SK-N-SH treated with all-trans-retinoic acid at 6 μM for 48 hours (cell line): Measurements from ENCODE around the gene TRPV4.

ENCODE experiments used
- ARNTL ChIP-seq: fragments of 450-650 bp; formaldehyde crosslinking; IDR thresholded peaks from 2 replicates; pipeline ENCODE4 v1.5.0; 2020; ENCODE audit warnings: low read depth, mild to moderate bottlenecking, moderate library complexity, borderline replicate concordance
- BACH2 ChIP-seq: fragments of 250-450 bp; sonication (Bioruptor Pico); IDR thresholded peaks from 2 replicates; pipeline ENCODE4 v1.9.0; 2021; ENCODE audit warnings: mild to moderate bottlenecking, borderline replicate concordance
- ESRRG ChIP-seq: fragments of 250-450 bp; sonication (Bioruptor Pico); IDR thresholded peaks from 2 replicates; pipeline ENCODE4 v1.6.1; 2021; ENCODE audit warnings: mild to moderate bottlenecking
- ISL1 ChIP-seq: fragments of 250-450 bp; sonication (Bioruptor Pico); IDR thresholded peaks from 2 replicates; pipeline ENCODE4 v2.1.2; 2022; ENCODE audit warnings: mild to moderate bottlenecking, moderate library complexity
- RARB ChIP-seq: fragments of 250-450 bp; sonication (Bioruptor Pico); IDR thresholded peaks from 2 replicates; pipeline ENCODE4 v1.8.0; 2021; ENCODE audit warnings: mild to moderate bottlenecking, moderate library complexity
- SNAI2 ChIP-seq: fragments of 250-450 bp; sonication (Bioruptor Pico); IDR thresholded peaks from 2 replicates; pipeline ENCODE4 v1.5.0; 2020; ENCODE audit warnings: mild to moderate bottlenecking, moderate library complexity
- TOX ChIP-seq: fragments of 250-450 bp; sonication (Bioruptor Pico); IDR thresholded peaks from 2 replicates; pipeline ENCODE4 v1.8.0; 2021; ENCODE audit warnings: mild to moderate bottlenecking, moderate library complexity, borderline replicate concordance
- TSHZ2 ChIP-seq: fragments of 250-450 bp; sonication (Bioruptor Pico); IDR thresholded peaks from 2 replicates; pipeline ENCODE4 v1.5.0; 2020; ENCODE audit warnings: mild to moderate bottlenecking, moderate library complexity
- ZFP3 ChIP-seq: fragments of 250-450 bp; sonication (Bioruptor Pico); IDR thresholded peaks from 2 replicates; pipeline ENCODE4 v1.5.0; 2020; ENCODE audit warnings: mild to moderate bottlenecking, moderate library complexity
- TF ChIP-seq, protein P1 (sequence below): fragments of 250-450 bp; sonication (Bioruptor Pico); IDR thresholded peaks from 2 replicates; pipeline ENCODE4 v1.5.1; 2020; ENCODE audit warnings: low read depth, mild to moderate bottlenecking, moderate library complexity
- TF ChIP-seq, protein P2 (sequence below): fragments of 250-450 bp; sonication (Bioruptor Pico); IDR thresholded peaks from 2 replicates; pipeline ENCODE4 v1.8.0; 2021; ENCODE audit warnings: low read depth, mild to moderate bottlenecking, moderate library complexity, borderline replicate concordance
- TF ChIP-seq, protein P3 (sequence below): fragments of 250-450 bp; sonication (Bioruptor Pico); IDR thresholded peaks from 2 replicates; pipeline ENCODE4 v1.5.1; 2021; ENCODE audit warnings: mild to moderate bottlenecking, moderate library complexity

GRCh38 chr12:109841356-109841755 is 8.2 kb upstream of the TRPV4 start:
- no peak for TF ChIP-seq RARB
- TF ChIP-seq BACH2 (CRISPR knock-in tag): no peak
- no peak for TF ChIP-seq ZFP3 (CRISPR knock-in tag)
- TF ChIP-seq, protein P1, sequence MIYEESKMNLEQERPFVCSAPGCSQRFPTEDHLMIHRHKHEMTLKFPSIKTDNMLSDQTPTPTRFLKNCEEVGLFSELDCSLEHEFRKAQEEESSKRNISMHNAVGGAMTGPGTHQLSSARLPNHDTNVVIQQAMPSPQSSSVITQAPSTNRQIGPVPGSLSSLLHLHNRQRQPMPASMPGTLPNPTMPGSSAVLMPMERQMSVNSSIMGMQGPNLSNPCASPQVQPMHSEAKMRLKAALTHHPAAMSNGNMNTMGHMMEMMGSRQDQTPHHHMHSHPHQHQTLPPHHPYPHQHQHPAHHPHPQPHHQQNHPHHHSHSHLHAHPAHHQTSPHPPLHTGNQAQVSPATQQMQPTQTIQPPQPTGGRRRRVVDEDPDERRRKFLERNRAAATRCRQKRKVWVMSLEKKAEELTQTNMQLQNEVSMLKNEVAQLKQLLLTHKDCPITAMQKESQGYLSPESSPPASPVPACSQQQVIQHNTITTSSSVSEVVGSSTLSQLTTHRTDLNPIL: no peak
- TF ChIP-seq ARNTL (CRISPR knock-in tag): no peak
- TF ChIP-seq ISL1: no peak
- no peak for TF ChIP-seq TOX
- no peak for TF ChIP-seq TSHZ2 (CRISPR knock-in tag)
- TF ChIP-seq SNAI2 (CRISPR knock-in tag): no peak
- TF ChIP-seq, protein P2, sequence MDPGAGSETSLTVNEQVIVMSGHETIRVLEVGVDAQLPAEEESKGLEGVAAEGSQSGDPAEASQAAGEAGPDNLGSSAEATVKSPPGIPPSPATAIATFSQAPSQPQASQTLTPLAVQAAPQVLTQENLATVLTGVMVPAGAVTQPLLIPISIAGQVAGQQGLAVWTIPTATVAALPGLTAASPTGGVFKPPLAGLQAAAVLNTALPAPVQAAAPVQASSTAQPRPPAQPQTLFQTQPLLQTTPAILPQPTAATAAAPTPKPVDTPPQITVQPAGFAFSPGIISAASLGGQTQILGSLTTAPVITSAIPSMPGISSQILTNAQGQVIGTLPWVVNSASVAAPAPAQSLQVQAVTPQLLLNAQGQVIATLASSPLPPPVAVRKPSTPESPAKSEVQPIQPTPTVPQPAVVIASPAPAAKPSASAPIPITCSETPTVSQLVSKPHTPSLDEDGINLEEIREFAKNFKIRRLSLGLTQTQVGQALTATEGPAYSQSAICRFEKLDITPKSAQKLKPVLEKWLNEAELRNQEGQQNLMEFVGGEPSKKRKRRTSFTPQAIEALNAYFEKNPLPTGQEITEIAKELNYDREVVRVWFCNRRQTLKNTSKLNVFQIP (CRISPR knock-in tag): no peak
- TF ChIP-seq, protein P3, sequence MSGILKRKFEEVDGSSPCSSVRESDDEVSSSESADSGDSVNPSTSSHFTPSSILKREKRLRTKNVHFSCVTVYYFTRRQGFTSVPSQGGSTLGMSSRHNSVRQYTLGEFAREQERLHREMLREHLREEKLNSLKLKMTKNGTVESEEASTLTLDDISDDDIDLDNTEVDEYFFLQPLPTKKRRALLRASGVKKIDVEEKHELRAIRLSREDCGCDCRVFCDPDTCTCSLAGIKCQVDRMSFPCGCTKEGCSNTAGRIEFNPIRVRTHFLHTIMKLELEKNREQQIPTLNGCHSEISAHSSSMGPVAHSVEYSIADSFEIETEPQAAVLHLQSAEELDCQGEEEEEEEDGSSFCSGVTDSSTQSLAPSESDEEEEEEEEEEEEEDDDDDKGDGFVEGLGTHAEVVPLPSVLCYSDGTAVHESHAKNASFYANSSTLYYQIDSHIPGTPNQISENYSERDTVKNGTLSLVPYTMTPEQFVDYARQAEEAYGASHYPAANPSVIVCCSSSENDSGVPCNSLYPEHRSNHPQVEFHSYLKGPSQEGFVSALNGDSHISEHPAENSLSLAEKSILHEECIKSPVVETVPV: no peak
- TF ChIP-seq ESRRG (CRISPR knock-in tag): no peak
